Measurements from ENCODE around the gene TRIM54.

DNA sequence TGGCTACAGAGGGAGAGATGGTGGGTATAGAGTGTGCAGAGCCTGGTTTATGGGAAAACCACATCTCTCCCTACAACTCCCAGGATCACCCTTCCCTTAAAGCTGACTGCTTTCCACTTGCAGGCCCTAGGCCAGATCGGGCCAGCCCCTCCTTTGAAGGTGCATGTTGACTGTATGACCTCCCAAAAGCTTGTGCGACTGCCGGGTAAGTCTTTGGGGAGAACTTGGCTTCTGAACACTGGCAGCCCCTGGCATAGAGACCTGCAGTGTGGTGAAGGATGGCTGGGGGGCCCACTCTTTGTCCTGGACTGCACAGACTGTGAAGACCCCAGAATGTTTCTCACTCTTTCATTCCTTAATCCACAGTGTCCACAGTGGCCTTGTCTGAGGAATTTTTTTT, 45.6 kb upstream of the TRIM54 start:
- TF ChIP-seq CTCF (IDR thresholded peaks at IDR 0.05 in 4 of 5, conservative IDR thresholded peaks at IDR 0.05 in 1 of 5) (no peak), POLR2A (IDR thresholded peaks at IDR 0.05) (no peak)
